Endometrium (tissue), 2 donors: ENCODE data around the gene MC2R.

Experiments
- FAIRE-seq: peaks from 2 replicates; lab custom pipeline; 2012; peaks lifted over from hg19 to GRCh38; lab: Jason Lieb, UNC
- donor health status: control.
- donor health status: control.

MC2R gene

DNA sequence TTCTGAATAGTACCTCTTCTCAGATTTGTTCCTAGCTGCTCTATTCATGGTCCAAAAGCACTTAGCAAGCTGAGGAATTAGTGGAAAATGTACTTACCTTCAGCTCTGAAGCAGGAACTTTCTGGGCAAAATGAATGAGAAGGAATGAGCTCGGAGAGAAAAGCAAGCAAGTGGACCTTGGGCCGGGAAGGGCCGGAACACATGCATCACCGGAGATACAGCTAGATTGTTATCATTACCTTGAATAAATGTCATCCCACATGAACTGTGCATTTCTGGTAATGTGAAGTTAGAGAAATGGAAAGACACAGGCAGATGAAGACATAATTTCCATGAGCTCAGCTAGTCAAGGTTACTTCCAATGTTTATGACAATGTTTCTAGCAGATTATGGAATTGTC, at the start of gene MC2R:
MC2R (minus strand) TSS at position 146 of the 400 bp plus-strand sequence. CDS start 30,018 bp downstream, outside the sequence.
- no peak for FAIRE-seq

- no peak for FAIRE-seq
These were observed 30.5 kb upstream of the MC2R start for GRCh38 chr18:13945811-13946210.

DNA sequence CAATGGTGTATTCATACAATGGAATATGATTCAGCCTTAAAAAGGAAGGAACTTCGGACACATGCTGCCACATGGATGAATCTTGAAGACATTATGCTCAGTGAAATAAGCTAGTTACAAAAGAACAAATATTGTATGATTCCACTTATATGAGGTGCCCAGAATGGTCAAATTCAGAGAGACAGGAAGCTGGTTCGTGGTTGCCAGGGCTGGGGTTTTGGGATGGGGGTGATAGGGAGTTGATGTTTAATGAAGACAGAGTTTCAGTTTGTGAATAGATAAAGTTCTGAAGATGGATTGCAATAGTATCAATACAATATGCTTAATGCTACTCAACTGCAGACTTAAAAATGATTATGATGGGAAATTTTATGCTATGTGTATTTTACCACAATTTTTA, 28.0 kb upstream of the MC2R start:
- FAIRE-seq = no peak

GRCh38 chr18:13940326-13940725, 25.0 kb upstream of the MC2R start:
- FAIRE-seq = no peak

GRCh38 chr18:13934676-13935075, 19.3 kb upstream of the MC2R start:
- FAIRE-seq = no peak

DNA sequence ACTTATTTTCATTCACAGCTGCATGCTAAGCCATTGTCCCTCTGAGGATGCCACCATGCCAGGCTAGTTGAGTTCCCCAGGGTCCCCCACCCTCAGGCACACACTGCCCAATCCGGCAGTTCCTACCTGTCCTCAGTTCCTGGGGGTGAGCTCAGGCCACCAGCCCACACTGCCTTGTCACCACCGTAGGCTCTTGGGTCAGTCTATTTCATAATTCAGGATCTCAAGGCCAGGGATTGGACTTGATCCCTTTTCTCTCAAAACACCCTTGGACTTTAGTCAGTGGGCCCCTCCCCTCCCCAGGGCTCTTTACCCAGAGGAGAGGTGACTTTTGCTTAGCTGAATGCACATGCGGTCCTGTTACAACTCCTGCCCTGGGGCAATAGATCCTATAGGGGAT, 18.7 kb upstream of the MC2R start:
- no peak for FAIRE-seq

DNA sequence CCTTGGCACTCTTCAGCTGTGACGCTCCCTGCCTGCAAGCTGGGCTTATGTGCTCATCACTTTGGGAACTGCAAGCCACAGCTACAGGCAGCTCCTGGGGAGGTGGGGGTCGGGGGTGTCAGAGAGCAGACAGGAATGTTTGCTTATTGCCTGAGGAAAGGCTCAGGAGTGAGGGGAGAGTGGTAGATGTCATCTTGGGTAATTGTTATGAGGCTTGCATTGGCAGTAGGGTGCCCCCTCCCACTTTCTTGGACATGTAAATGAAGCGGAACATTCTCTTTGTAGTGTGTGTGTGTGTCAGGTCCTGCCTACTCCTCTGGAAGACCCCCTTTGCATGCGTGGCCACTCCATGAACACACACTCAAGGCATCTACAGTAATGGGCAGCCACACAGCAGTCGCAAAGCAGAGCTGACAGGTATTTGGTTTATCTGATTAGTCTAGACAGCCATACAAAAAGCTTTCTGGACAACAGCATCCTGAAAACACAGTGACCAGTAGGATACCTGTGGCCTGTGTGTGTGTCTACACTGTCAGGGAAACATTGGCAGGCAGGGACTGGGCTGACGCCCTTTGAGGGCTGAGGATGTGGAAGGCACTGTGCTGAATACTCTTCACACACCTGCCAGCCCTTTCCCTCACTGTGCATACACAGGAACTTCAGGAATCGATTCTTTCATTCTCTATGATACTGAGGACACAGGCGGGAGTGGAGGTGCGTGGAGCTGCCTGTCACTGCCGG, 17.1 kb upstream of the MC2R start:
- FAIRE-seq = no peak

GRCh38 chr18:13930964-13931363, 15.6 kb upstream of the MC2R start:
- no peak for FAIRE-seq

GRCh38 chr18:13923221-13923620, 7.9 kb upstream of the MC2R start:
- no peak for FAIRE-seq

GRCh38 chr18:13918898-13919297, 3.6 kb upstream of the MC2R start:
- no peak for FAIRE-seq

- no peak for FAIRE-seq
These were observed 2.1 kb upstream of the MC2R start for GRCh38 chr18:13917401-13917800.

DNA sequence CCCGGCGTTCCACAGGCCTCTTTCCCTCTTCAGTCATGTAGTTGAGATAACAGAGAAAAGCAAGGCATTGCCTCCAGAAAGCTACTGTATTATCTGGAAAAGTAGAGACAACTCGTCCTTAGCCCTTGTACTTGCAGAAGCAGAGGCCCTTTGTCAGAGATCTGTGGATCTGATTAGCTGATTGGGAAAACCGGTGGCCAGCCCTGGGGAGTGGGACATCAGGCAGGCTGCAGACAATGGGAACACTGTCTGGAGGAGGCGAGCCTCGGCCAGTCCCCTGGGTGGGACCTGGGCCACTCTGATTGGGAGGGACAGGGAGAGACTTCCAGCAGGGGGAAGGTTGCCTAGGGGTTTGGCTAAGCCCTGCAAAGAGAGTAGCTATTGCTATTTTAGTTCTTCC, 1.2 kb upstream of the MC2R start:
- no peak for FAIRE-seq

DNA sequence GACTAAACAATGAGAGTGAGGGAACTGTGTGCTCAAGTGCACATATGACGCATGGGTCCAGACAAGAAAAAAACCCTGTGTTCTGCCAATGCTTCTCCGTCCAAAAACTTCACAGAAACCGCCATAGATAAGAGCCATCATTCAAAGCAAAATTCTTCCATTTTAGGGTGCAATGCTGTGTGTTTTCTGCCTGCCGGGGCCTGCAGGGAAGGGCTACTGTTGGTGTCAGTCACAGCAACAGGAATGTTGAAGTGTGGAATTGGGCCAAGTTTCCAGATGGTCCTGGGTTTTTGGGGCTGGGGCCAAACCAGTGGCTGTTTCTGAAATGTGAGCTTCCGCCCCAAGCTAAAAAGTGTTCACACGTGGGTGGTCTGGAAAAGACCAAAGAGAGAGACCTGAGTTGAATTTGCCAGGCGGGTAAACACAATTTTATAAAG, 677 bp upstream of the MC2R start:
- FAIRE-seq = no peak

DNA sequence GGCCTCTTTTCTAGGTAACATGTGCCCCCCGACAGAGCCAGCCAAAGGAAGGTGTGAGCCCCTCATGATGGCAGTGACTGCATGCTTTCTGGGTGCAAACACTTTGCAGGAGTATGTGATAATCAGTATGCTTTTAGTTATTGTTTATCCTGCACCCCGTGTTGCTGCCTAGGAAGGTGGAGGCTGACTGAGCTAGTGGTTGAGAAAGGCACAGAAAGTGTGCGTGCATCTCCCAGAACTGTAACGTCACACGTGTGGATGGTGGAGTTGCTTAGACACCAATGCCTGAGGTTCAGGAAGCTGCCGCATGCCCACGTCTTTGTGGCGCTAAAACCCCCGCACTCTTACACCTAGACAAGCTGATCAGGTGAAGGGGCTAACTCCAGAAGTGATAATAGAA, 580 bp downstream of the MC2R start:
- FAIRE-seq = no peak

DNA sequence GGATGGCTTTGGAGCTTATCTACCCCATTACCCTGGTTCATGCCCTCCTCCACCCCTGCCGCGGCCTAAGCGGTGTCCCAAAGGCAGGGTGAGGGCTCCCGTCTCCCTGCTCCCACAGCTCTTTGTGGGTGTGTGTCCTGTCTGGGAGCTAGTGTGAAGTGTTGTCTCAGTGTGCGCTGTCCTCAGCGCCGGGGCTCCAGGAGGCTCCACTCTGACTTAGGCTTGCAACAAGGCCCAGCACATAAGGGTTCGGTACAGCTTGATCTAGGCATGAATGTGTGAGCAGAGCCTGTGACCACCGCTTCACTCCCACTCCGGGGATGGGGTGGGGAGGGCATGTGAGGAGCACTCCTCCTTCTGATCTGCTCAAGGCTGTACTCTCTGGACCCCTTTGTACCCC, 1.2 kb downstream of the MC2R start:
- FAIRE-seq = no peak

DNA sequence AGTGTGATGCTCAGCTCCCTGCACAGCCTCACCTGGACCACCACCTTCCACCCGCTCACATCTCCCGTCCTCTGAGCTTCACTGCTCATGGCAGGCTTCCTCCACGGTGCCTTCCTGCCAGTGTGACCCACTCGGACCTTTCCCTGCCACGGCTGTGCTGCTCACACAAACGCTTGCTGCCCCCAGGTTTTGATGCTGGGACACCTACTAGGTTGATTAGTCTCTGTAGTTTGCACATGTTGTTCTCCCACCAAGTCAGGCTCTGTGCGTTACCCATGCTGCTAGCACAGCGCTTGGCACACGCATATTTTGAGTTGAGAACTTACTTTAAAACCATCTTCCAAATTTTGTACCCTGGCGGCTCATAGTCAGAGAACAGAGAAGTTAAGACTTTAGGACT, 2.1 kb downstream of the MC2R start:
- no peak for FAIRE-seq

GRCh38 chr18:13912601-13913000, 2.7 kb downstream of the MC2R start:
- FAIRE-seq = no peak

DNA sequence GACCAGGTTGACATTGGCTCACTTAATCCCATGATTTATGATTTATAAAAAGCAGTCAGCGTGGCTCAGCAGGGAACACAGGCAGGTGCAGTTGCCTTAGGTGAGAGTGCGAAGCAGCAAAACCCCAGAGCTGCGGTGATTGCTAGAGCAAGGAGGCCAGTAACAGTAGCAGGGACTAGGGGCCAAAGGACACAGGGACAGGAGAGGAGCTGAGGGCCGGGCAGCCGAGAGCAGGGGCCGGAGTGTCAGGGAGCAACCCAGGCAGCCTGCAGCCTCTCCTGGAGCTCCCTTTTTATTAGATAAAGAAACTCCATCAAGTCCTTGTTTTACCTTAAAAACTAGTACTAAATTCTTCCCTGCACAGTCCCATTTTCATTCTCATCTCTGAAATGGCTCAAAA, 4.3 kb downstream of the MC2R start:
- no peak for FAIRE-seq

DNA sequence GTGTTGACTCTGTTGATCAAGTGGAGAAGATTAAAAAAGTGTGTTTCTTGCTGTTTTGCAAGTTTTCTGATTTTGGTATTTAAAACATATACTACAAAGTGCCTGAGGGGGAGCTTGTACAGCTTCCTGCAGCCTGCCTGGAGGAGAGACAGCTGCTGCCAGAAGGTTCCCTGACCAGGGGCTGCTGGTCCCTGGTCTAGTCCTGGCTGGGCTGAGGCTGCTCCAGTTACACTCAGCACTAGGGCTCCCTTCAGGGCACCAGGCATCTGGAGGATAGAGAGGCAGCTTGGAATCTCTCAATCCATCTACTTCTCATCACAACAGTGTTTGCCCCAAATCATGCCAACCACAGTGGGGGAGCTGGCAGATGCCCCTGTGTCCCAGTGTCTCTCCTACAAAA, 4.8 kb downstream of the MC2R start:
- no peak for FAIRE-seq

- FAIRE-seq = no peak
These were observed 6.0 kb downstream of the MC2R start for GRCh38 chr18:13909141-13909940.

DNA sequence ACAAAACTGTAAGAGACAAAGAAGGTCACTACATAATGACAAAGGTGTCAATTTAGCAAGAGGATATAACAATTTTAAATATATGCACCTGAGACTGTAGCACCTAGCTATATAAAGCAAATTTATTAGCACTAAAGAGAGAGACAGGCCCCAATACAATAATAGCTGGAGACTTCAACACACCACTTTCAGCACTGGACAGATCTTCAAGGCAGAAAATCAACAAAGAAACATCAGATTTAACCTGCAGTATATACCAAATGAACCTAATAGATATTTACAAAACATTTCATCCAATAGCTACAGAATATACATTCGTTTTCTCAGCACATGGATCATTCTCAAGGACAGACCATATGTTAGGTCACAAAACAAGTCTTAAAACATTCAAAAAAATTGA, 14.7 kb downstream of the MC2R start:
- FAIRE-seq = no peak

- no peak for FAIRE-seq
These were observed 19.8 kb downstream of the MC2R start for GRCh38 chr18:13895505-13896033.

GRCh38 chr18:13894531-13894930, 20.8 kb downstream of the MC2R start:
- no peak for FAIRE-seq

DNA sequence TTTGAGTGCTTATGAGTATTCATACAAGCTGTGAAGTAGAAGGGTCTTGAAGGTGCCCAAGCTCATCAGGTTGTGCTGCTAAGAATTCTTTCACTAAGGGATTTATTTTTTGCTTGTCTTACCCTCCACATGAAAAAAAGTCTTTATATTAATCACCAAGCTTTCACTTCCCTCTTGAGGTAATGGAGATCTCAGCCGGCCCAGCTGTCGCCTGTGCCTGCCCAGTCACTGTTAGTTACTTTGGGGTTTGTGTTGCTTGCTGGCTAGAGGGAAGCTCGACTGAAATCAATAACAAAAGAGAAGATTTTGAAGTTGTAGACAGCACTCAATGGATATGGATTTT, 21.9 kb downstream of the MC2R start:
- FAIRE-seq = no peak
